PC-3 (cell line): ENCODE results near the gene NUP160. TPM values are rescaled to one million over a fixed set of nuclear protein-coding genes. Genes with fewer than 3 reads are reported as not detected.
"Not testable (repeated sequence)": the region's sequence is repeated elsewhere in the genome, so short reads cannot be mapped to it uniquely, and the experiment has no call there.

Source experiments
- ATAC-seq: fragments of 200-7000 bp; cut with Tn5 transposase; 2 replicates; pipeline ENCODE4 v1.9.1; 2020; ENCODE audit warnings: mild to moderate bottlenecking, moderate library complexity
- BruUV-seq: library from RNA; stranded (reverse); fragments of 400-500 nt; replicated peaks from 2 replicates; lab custom pipeline; 2021; lab: Mats Ljungman, UMichigan
- CTCF ChIA-PET: fragments of 300-600 bp; sonication (Branson Sonifier 250); formaldehyde crosslinking; loops from one replicate; lab custom pipeline; 2022; ENCODE audit warnings: antibody characterized with exemption; lab: Charles Lee
- POLR2A ChIA-PET: fragments of 300-600 bp; sonication (Branson Sonifier 250); formaldehyde crosslinking; loops from one replicate; lab custom pipeline; 2022; ENCODE audit warnings: antibody characterized with exemption; ENCODE audit not compliant: unreplicated experiment; lab: Charles Lee
- DNase-seq: peaks from one replicate; pipeline ENCODE4 v3.0.0-alpha.2; 2015
- H2AFZ ChIP-seq: fragments of 300-600 bp; sonication (generic); 2 replicates; pipeline ENCODE4 v1.6.0; 2016; ENCODE audit warnings: antibody characterized with exemption, low read length
- H3F3A ChIP-seq: fragments of 300-600 bp; sonication (generic); one replicate; pipeline ENCODE4 v1.6.0; 2017; ENCODE audit warnings: antibody characterized with exemption, low read length, control low read depth, mild to moderate bottlenecking; ENCODE audit not compliant: unreplicated experiment
- H3K27ac ChIP-seq: fragments of 300-600 bp; sonication (generic); 2 replicates; pipeline ENCODE4 v1.5.1; 2016; ENCODE audit warnings: mild to moderate bottlenecking, low read length
- H3K27me3 ChIP-seq: fragments of 300-600 bp; sonication (generic); 2 replicates; pipeline ENCODE4 v1.6.1; 2016; ENCODE audit warnings: low read length, mixed read lengths
- H3K36me3 ChIP-seq: fragments of 300-600 bp; sonication (generic); 2 replicates; pipeline ENCODE4 v1.6.1; 2016; ENCODE audit warnings: low read depth, mixed run types, low read length, mixed read lengths
- H3K4me1 ChIP-seq: fragments of 300-600 bp; sonication (generic); 2 replicates; pipeline ENCODE4 v1.5.1; 2016; ENCODE audit warnings: low read length; ENCODE audit not compliant: insufficient read depth
- H3K4me2 ChIP-seq: fragments of 300-600 bp; sonication (generic); 2 replicates; pipeline ENCODE4 v1.6.0; 2016; ENCODE audit warnings: low read length
- H3K4me3 ChIP-seq: fragments of 300-600 bp; sonication (generic); 2 replicates; pipeline ENCODE4 v1.5.1; 2016; ENCODE audit warnings: mild to moderate bottlenecking, low read length, mixed read lengths
- H3K79me2 ChIP-seq: fragments of 300-600 bp; sonication (generic); 2 replicates; pipeline ENCODE4 v1.6.1; 2017; ENCODE audit warnings: low read length, mixed read lengths
- H3K9ac ChIP-seq: fragments of 300-600 bp; sonication (generic); 2 replicates; pipeline ENCODE4 v1.6.0; 2016; ENCODE audit warnings: mild to moderate bottlenecking, low read length
- H3K9me2 ChIP-seq: fragments of 300-600 bp; sonication (generic); replicated peaks from 2 replicates; pipeline ENCODE4 v1.6.1; 2016; ENCODE audit warnings: mixed run types, low read length, mixed read lengths
- H3K9me3 ChIP-seq: fragments of 300-600 bp; sonication (generic); 2 replicates; pipeline ENCODE4 v1.6.1; 2016; ENCODE audit warnings: low read length, mixed read lengths
- H4K20me1 ChIP-seq: fragments of 300-600 bp; sonication (generic); 2 replicates; pipeline ENCODE4 v1.6.1; 2016; ENCODE audit warnings: low read length, mixed read lengths
- EZH2 ChIP-seq: fragments of 300-600 bp; sonication (generic); IDR thresholded peaks from one replicate; pipeline ENCODE4 v1.6.1; 2017; ENCODE audit warnings: antibody characterized with exemption, mild to moderate bottlenecking, low read length; ENCODE audit not compliant: unreplicated experiment
- EZH2phosphoT487 ChIP-seq: fragments of 300-600 bp; sonication (generic); IDR thresholded peaks from 2 replicates; pipeline ENCODE4 v1.6.1; 2018; ENCODE audit warnings: mild to moderate bottlenecking, antibody characterized with exemption, low read length, borderline replicate concordance
- intact Hi-C: fragments of 100-400 bp; cut with micrococcal nuclease; formaldehyde crosslinking; loops from 2 replicates; pipeline ENCODE4 v1.9.0; 2023
- total RNA-seq: library from RNA; depleted of rRNA; stranded (reverse); fragments of >200 nt; gene quantifications from 2 replicates; pipeline ENCODE4 v1.2.3, GENCODE V29; 2014
- TF ChIP-seq, protein P1 (sequence below): fragments of 300-600 bp; sonication (generic); conservative IDR thresholded peaks from 2 replicates; pipeline ENCODE4 v1.5.1; 2017; ENCODE audit warnings: antibody characterized with exemption, low read depth, mild to moderate bottlenecking, low read length

The NUP160 gene
- total RNA-seq, 1 experiment from 2014 or later, result 23.0 TPM

DNA sequence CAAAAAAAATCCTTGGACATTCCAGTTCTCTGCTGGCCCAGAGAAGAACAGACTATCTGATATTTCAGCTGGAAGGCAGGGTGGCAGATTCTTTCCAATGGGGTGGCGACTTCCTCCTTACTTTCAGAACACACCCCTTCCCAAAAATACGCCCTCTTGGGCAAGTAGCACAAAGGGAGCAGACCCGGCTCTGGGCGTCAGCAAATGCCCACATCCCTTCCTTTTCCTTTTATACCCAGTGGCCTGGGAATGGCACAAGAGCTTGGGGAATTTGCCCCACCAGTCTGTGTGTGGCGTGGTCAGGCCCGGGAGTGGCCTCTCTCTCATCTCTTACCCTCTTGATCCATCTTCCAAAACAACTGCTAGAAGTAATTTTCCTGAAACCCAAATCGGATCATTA is 33.0 kb upstream of the NUP160 start:
- intact Hi-C loops, result no loop called here
- CTCF ChIA-PET, result interaction anchor here (0.6 kb wide), 1 partner anchor 183 kb away, joined by 4 read pairs; no protein-coding TSS in a partner anchor
- Histone ChIP-seq H3K27ac (no peak overlapping the region), H3K9me2 (no peaks in the 10 kb centered on the region), H2AFZ (no peak overlapping the region), H3K9ac (no peak overlapping the region), H3K9me3 (no peaks in the 10 kb centered on the region), H3F3A (no peaks in the 10 kb centered on the region), H3K4me2 (no peak overlapping the region), H3K79me2 (no peaks in the 10 kb centered on the region), H4K20me1 (no peaks in the 10 kb centered on the region), H3K27me3 (no peaks in the 10 kb centered on the region), H3K4me1 (no peaks in the 10 kb centered on the region), H3K36me3 (no peaks in the 10 kb centered on the region), H3K4me3 (no peak overlapping the region)
- no peak for ATAC-seq
- no peak for TF ChIP-seq EZH2
- TF ChIP-seq, protein P1, sequence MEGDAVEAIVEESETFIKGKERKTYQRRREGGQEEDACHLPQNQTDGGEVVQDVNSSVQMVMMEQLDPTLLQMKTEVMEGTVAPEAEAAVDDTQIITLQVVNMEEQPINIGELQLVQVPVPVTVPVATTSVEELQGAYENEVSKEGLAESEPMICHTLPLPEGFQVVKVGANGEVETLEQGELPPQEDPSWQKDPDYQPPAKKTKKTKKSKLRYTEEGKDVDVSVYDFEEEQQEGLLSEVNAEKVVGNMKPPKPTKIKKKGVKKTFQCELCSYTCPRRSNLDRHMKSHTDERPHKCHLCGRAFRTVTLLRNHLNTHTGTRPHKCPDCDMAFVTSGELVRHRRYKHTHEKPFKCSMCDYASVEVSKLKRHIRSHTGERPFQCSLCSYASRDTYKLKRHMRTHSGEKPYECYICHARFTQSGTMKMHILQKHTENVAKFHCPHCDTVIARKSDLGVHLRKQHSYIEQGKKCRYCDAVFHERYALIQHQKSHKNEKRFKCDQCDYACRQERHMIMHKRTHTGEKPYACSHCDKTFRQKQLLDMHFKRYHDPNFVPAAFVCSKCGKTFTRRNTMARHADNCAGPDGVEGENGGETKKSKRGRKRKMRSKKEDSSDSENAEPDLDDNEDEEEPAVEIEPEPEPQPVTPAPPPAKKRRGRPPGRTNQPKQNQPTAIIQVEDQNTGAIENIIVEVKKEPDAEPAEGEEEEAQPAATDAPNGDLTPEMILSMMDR, result no peak
- no peak for TF ChIP-seq EZH2phosphoT487
- no TSS peak for BruUV-seq
- no peak for DNase-seq
- POLR2A ChIA-PET, result no interaction called here

- Histone ChIP-seq H3K9me3 (no peaks in the 10 kb centered on the region), H3K79me2 (no peaks in the 10 kb centered on the region), H3K4me2 (no peak overlapping the region), H3K36me3 (no peaks in the 10 kb centered on the region), H3K27me3 (no peaks in the 10 kb centered on the region), H3K4me1 (no peaks in the 10 kb centered on the region), H3F3A (no peaks in the 10 kb centered on the region), H3K4me3 (no peak overlapping the region), H3K9me2 (no peaks in the 10 kb centered on the region), H3K27ac (no peak overlapping the region), H4K20me1 (no peaks in the 10 kb centered on the region), H3K9ac (no peak overlapping the region), H2AFZ (no peak overlapping the region)
- BruUV-seq, result no TSS peak
- ChIA-PET CTCF (no interaction called here), POLR2A (no interaction called here)
- TF ChIP-seq, protein P1, result no peak
- TF ChIP-seq EZH2, result no peak
- ATAC-seq, result no peak
- intact Hi-C loops, result no loop called here
- DNase-seq, result no peak
These were observed 31.4 kb upstream of the NUP160 start for GRCh38 chr11:47879259-47880158.

GRCh38 chr11:47875858-47876257 is 27.7 kb upstream of the NUP160 start:
- not testable (repeated sequence) for BruUV-seq

More at GRCh38 chr11:47875858-47876257, 27.7 kb upstream of the NUP160 start:
- H3F3A ChIP-seq, H3K27ac ChIP-seq, POLR2A ChIA-PET, H3K4me1 ChIP-seq, H3K9ac ChIP-seq, intact Hi-C loops, H3K79me2 ChIP-seq, H3K4me2 ChIP-seq, H2AFZ ChIP-seq, DNase-seq, H3K27me3 ChIP-seq, H4K20me1 ChIP-seq, H3K36me3 ChIP-seq, H3K9me2 ChIP-seq, H3K9me3 ChIP-seq, ATAC-seq, H3K4me3 ChIP-seq, CTCF ChIA-PET: not testable (repeated sequence)
